ENCODE data around the gene AMMECR1. TPM values are rescaled to one million over a fixed set of nuclear protein-coding genes. Genes with fewer than 3 reads are reported as not detected.

The AMMECR1 gene
- total RNA-seq, 1 experiment from 2014 or later, result 15.0 TPM

Other genes with a start within 250 kb of the AMMECR1 start
- gene RTL9, start 40.8 kb upstream of the AMMECR1 start, total RNA-seq (2021; ENCODE audit: unreplicated experiment), result not detected

Measured in Panc1 (cell line).